GM18505 (cell line): ENCODE measurements around the gene MRPL42.
"Not testable (repeated sequence)": the region's sequence is repeated elsewhere in the genome, so short reads cannot be mapped to it uniquely, and the experiment has no call there.

Source experiments
- ATAC-seq: cut with Tn5 transposase; IDR thresholded peaks from one replicate; pipeline ENCODE4 v1.9.1; 2021; ENCODE audit not compliant: unreplicated experiment
- POLR2A ChIP-seq: IDR thresholded peaks from 4 replicates; pipeline ENCODE4 v1.6.1; 2011; ENCODE audit warnings: borderline replicate concordance; ENCODE audit not compliant: insufficient read depth, insufficient read length; ENCODE audit errors: extremely low read depth

MRPL42 gene

DNA sequence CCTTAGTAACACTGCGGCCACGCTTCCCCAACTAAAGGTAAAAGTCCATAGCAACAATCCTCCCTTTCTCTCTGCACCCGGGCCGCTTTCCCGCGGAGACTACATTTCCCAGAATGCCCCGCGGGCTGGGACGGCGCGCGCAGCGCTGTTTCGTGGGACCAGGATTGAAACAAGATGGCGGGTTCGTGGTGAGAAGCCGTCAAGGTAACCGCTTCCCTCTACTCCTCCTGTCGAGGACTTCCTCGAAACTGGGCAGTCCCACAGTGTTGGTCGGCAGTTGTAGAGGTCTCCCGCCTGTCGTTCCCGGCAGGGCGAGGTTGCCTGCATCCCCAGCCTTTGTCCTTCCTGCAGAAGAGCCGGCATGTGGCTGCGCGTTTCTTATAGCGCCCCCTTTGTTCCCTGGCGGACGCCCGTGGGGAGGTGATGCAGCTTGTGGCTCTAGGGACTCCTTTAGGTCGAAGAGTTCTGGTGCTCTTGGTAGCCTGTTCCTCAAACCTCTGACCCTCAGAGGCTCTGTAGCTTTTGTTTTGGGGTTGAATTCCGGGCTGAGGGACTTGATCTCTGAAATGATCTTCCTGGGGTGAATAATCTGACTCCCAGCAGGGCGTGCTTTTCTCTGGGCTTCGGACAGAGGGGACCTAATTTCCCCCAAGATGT is at the start of gene MRPL42:
MRPL42 (plus strand) TSS at position 164 of the 657 bp plus-strand sequence. CDS start 1,772 bp downstream, outside the sequence.
- ATAC-seq: peak; percentile 89
- peak; percentile 91 for TF ChIP-seq POLR2A

DNA sequence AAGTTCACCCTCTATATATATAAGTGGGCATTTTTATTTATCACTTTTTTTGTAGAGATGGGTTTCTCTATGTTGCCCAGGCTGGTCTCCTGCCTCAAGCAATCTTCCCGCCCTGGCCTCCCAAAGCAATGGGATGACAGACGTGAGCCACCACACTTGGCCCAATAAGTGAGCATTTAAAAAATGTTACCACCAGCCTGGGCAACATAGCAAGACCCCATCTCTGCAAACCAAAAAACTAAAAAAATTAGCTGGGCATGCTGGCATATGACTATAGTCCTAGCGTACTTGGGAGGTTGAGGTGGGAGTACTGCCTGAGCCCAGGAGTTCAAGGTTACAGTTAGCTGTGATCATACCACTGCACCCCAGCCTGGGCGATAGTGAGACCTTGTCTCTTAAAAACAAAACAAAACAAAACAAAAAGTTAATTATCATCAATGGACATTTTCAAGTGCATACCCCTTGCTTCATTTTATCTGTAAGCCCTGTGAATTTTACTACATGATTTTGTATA is 49.3 kb upstream of the MRPL42 start:
- ATAC-seq: no peak
- TF ChIP-seq POLR2A: no peak

DNA sequence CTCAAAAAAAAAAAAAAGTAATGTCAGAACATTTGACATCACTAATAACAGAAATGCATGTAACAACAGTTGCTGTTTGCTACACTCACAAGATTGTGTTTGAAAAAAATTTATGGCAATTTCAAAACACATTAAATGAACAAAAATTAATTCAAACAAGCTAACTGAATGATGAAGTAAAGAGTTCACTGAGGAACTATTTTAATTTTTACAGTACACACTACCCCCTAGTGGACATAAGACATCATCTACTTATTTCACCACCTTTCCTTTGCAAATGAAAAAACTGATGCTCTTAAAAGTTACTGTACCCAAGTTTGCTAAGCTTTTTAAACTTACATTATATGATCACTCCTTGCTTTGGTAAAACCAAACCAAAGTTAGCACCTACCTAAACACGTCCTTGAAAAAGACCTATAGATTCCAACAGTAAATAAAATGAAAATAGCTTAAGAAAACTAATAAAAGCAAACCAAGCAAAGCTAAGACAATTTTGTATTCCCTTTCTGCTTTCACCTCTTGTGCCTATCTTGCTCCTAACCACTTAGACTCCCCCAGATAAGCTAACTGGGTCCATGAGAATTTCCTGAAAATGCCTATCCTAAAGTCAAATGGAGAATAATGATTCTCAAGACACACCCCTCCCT is 47.8 kb upstream of the MRPL42 start:
- no peak for TF ChIP-seq POLR2A
- ATAC-seq: no peak

DNA sequence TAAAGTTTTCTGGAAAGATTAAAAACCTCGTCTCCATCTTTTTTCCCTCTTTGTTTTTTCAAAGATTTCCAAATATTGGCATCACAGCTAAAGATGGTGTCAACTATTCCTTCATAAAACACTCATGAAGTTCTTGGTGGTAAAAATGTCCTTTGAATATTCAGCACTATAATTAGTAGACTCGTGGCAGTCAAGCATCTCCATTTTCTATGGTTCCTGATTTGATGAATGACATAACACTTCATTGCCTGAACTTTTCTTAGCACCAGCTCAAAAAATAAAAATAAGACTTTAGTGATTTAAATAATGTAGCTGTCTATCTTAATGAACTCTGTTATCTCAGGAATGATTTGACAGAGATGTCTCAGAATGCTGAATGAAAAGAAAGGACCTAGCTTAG is 45.3 kb upstream of the MRPL42 start:
- ATAC-seq: no peak
- no peak for TF ChIP-seq POLR2A

DNA sequence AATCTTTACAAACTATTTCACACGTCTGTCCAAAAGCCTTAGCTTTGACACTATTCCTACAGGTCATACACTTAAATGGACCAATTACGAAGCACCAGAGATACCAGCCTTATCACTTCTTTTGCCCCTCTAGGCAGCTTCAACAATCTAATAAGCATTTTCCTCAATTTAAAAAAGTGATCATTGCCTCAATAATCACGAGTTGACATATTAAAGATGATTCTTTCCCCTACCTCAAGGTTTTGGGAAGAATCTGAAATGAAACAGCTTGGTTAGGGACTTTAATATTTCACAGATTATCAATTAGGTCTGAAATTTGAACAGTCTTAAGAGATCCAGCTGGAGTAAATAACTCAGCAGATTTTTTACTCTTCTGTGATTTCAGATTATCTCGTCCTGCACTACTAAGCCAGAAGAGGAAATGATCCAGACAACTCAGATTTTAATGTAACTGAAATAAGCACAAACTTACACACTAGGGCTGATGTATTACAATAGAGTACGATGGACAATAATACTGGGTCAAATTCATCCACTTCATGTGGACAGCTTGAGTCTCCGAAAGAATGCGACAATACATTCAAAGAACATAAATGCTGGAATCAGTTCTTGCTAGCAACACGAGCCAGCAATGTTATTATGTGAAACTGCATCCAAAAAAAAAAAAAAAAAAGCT is 41.4 kb upstream of the MRPL42 start:
- no peak for ATAC-seq
- no peak for TF ChIP-seq POLR2A

DNA sequence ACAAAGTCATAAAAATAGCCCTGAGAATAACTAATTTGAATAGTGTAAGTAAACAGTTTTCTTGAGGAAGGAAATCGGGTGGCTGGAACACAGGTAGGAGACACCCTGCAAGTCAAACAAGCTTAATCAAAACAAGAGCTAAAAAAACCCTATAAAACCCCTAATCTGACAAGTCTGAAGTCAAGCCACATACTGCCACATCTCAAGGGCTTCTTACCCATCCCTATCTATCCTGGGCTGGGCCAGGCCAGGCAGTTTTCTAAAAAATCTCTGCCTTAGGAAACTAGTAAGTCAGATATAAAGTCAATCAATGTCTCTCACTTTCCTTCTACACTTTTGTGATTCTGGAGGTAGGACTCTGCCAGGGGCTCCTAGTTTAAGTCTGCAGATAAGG is 40.9 kb upstream of the MRPL42 start:
- no peak for ATAC-seq
- no peak for TF ChIP-seq POLR2A

DNA sequence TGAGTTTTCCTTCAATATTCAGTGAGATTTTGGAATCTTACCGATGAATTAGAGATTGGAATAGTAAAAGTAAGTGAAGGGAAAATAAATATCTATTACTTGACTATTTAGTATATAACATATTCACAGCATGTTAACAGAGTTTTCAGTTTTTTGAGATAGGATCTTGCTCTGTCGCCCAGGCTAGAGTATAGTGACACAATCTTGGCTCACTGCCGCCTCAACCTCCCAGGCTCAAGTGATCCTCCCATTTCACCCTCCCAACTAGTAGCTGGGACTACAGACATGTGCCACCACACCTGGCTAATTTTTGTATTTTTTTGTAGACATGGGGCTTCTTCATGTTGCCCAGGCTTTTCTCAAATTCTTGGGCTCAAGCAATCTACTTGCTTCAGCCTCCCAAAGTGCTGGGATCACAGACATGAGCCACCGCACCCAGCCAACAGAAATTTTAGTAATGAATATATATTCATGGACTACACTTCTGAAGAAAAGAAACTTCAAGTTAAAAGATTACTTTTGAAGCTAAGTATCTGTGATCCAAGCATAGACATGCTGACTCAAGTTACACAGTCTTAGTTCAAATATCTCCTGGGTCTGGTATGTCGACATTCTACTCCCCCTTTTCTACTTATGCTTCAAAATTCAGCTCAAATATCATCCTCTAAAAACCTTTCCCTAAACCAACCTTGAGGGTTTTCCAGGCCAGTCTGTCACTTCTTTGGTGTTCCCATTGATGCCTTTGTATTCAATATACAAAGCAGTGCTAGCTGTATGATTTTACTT is 39.3 kb upstream of the MRPL42 start:
- no peak for TF ChIP-seq POLR2A
- ATAC-seq: no peak

DNA sequence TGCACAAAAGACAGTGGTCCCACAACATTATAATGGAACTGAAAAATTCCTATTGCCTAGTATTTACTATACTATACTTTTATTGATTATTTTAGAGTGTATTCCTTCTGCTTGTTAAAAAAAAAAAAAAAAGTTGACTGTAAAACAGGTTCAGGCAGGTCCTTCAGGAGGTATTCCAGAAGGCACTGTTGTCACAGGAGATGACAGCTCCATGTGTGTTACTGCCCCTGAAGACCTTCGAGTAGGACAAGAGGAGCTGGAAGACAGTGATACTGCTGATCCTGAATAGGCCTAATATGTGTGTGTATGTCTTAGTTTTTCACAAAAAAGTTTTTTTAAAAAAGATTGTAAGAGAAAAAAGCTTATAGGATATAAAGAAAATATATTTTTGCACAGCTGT is 37.9 kb upstream of the MRPL42 start:
- ATAC-seq: no peak
- TF ChIP-seq POLR2A: no peak

DNA sequence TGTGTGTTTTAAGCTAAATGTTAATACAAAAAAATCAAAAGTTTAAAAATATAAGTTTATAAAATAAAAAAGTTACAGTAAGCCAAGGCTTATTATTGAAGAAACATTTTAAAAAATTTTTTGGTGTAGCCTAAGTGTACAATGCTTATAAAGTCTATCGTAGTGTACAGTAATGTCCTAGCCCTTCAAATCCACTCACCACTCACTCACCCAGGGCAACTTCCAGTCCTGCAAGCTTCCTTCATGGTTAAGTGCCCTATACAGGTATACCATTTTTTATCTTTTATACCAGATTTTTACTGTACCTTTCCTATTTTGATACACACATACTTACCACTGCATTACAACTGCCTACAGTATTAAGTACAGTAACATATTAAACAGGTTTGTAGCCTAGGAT is 37.5 kb upstream of the MRPL42 start:
- no peak for ATAC-seq
- TF ChIP-seq POLR2A: no peak

DNA sequence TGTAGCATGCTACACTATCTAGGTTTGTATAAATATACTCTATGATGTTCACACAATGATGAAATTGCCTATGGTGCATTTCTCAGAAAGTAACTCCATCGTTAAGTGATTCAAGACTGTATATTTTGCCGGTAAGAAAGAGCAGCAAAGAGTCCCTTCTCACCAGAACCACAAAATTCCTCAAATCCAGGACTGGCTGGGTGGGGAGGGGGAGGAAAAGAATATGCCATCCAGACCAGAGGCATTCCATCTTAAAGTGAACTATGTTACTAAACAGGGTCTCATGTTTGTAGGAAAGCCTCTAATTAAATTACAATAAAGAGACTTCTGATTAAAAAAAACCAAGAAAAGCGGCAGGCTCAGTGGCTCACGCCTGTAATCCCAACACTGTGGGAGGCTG is 37.0 kb upstream of the MRPL42 start:
- TF ChIP-seq POLR2A: no peak
- no peak for ATAC-seq

DNA sequence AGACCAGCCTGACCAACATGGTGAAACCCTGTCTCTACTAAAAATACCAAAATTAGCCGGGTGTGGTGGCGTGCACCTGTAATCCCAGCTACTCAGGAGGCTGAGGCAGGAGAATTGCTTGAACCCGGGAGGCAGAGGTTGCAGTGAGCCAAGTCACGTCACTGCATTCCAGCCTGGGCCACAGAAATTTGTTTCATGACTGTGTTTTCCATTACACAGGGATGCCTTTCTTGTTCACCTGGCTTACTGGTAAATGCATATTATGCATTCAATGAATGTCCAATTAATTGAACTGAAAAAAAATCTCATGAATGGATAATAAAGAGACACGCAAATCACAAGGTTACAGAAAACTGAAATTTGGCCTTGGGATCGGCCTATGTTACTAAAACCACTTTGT is 35.3 kb upstream of the MRPL42 start:
- not testable (repeated sequence) for ATAC-seq

DNA sequence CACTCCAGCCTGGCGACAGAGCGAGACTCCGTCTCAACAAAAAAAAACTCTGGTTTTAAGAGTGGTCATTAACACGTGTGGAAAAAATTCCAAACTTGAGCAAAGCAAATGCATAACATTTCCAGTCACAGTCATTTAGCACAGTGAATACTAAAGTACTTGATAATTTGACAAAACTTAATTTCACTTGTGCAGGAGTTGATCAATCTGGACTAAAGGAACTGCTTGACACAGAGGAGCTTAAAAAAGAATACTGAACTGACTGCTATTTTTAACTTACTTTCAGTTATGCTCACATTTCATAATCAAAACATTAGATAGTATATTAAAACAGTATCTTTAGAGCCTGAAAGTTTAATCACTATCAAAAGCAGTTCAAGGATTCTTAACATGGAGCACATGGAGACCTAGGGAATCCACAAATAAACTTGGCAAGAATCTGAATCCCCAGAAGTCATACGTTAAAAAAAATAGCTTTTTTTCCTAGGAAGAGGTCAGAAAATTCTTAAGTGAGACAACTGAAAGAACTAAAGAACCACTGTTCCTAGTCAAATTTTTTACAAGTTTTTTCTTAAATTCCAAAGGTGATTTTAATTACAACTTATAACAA is 33.0 kb upstream of the MRPL42 start:
- TF ChIP-seq POLR2A: no peak
- ATAC-seq: no peak
